Effector CD8-positive, alpha-beta T cell (primary cell): ENCODE data around the gene EIF4E1B.

ENCODE experiments used
- DNase-seq: peaks from one replicate; lab custom pipeline; 2025; lab: John Stamatoyannopoulos, UW

The EIF4E1B gene

DNA sequence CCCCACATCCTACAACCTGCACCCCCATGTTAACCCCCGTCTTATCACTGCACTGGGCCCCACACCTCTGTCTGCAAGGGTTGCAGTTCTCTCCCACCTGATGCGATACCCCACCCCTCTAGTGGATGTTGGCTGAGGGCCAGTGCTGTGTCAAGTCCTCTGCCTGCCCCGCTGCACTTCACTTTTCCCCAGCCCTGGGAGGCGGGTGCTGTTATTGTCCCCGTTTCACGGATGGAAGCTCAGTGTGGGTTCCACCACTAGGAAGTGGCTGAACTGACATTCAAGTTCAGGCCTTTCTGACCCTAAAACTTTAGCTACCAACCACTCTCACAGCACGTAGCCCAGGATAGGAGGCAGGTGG lies 3.6 kb upstream of the EIF4E1B start:
- no peak for DNase-seq

DNA sequence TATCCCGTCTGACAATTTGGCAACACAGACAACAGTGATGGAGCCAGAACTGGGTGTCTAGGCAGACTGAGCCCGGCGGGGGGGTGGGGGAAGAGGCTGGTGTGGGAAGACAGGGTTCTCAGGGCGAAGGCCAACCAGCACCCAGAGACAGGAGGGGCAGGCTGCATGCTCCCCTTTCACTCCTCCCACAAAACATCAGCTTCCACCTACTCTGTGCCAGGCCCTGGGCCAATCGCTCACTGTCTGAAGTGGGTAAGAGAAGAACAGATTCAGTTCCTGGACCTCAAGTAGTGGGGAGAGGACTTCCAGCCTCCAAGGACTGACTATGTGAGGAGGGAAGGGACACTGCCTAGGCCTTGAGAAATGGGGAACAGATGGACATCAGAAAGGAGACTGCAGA lies 2.9 kb upstream of the EIF4E1B start:
- DNase-seq = no peak

- DNase-seq = no peak
Measured at GRCh38 chr5:176628406-176629228, 1.9 kb upstream of the EIF4E1B start.

DNA sequence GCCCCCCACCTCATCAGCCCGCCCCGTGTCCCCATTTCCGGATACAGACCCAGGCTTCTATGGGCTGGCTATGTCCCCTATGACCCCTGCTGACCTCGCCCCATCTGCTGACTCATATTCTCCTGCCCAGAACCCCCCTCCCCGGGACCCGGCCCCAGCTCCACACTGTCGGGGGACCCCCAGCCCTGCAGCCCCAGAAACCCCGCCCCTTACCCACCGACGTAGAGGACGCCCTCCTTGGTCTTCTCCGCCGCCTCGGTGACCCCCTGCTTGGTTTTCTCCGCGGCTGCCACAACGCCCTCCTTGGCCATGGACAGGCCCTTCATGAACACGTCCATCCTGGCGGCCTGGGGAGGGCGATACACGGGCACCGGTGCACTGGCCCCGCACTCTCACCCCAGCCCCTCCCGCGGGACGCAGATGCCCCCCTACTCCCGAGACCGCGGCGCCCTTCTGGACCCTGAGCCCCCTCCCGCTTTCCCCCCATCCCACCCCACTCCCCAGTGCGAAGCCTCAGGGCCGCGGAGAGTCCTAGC lies 1.1 kb upstream of the EIF4E1B start:
- DNase-seq = no peak

GRCh38 chr5:176630681-176631222 lies 277 bp downstream of the EIF4E1B start:
- no peak for DNase-seq

DNA sequence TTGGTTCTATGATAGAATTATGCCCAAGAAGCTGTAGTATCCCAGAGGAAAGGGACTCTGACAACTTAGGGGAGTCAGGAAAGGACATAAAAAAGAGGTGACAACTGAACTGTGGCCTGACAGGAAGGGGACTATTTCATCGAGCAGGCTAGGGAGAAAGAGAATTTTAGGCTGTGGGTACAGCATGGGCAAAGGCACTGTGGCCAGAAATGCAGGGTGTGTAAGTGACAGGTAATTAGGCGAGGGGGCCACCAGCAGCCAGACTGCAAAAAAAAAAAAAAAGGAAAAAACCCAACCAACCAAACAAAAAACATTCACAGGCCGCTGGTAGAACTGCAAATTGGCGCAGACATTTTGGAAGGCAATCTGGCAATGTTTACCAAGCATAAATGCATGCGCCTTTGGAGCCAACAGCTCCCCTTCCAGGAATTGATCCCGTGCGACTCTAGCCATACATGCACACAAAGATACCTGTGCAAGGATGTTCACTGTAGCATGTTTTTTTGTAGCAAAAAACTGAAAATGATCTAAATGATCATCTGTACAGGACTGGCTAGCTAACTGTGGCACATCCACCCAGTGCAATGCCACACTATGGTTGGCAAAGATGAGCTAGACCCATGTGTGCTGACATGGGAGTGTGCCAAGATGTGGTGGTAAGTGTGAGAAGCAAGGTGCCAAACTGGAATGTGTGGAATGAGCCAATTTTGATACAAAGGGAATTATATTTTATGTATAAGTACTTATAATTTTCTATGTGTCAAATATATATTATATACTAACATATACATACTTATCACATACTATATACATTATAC lies 1.1 kb downstream of the EIF4E1B start:
- DNase-seq = no peak

GRCh38 chr5:176632745-176633144 lies 2.3 kb downstream of the EIF4E1B start:
- no peak for DNase-seq

DNA sequence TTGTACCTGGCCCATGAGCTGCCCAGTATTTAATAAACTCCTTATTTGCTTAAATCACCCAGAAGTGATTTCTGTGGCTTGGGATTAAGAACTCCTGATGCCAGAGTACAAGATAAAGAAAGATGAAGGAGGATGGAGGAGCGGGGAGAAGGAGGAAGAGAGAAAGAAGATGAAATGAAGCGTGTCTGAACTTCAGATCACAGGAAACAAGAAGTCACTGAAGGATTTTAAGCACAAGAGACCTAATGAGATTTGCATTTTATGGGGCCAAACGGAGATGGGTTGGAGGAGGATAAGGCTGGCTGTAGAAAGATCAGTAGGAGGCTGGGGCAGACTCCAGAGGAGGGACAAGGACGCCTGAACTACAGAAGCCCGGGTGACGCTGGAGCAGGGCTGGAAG lies 3.1 kb downstream of the EIF4E1B start:
- no peak for DNase-seq

DNA sequence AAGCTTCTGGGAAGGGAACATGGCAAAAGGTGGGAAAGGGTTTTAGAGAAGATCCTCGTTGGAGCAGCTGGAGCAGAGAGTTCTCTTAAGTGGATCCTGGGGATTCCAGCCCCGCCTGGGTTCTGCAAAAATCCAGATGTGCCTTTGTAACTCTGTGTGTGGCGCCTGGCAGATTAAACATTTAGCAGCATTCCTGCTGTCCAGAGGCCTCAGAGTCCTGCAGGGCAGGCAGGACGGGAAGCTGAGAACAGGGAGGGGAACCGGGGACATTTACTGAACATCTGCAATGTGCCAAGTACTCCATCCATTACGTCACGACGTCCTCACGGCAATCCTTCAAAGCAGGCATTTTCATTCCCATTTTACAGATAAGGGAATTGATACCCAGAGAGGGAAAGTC lies 6.0 kb downstream of the EIF4E1B start:
- DNase-seq = no peak

DNA sequence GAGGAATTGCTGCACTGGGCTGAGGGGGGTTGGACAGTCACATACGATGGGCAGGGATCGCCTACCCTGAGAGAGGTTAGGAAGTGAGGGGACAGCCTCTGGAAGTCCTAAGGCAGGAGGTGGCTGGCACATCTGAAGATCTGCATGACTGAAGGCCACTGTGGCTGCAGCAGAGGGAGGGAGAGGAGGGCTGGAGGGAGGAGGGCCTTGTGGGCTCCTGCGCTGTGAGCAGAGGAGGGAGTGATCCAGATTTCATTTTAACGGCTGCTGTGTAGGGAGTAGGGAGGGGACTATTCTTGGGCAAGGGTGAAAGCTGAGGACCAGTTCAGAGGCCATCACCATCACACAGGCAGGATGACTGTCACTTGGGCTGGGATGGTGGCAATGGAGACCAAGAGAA lies 7.1 kb downstream of the EIF4E1B start:
- no peak for DNase-seq

- no peak for DNase-seq
Measured at GRCh38 chr5:176638437-176638836, 8.0 kb downstream of the EIF4E1B start.

DNA sequence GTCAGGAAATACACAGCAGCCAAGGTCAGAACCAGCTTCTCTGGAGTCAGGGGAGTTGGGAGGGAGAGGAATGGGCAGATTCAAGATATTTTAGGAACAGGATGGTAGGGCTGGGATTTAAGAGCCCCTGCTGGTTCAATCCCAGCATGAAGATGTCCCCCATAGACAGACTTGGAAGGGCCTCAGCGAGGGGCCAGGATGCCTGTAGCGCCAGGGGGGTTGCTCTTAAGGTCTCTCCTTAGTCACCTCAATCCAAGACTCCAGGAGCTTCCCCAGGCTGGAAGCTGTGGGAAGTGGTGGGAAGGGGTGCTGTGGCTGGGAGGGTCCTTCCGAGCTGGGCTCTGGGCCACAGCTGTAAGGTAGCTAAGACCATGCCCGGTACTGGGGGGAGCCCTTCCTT lies 8.7 kb downstream of the EIF4E1B start:
- DNase-seq = no peak

DNA sequence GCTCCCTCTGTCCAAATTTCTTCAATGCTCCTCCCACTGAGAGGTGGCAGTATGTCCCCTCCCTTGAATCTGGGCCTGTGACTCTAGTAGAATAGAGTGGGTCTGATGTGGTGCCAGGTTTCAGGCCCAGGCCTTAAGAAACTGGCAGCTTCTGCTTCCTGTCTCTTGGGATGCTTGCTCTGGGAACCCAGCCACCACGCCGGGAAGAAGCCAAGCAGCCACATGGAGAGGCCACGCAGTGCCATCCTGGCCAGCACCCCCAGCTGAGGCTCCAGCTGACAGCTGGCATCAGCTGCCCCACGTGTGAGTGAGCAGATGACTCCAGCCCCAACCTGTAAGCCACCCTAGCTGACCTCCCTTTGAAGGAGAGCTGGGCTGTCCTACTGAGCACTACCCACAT lies 9.5 kb downstream of the EIF4E1B start:
- no peak for DNase-seq

- no peak for DNase-seq
Measured at GRCh38 chr5:176640616-176641015, 10.1 kb downstream of the EIF4E1B start.

GRCh38 chr5:176642675-176643490 lies 12.4 kb downstream of the EIF4E1B start:
- no peak for DNase-seq

GRCh38 chr5:176643491-176644219 lies 13.2 kb downstream of the EIF4E1B start:
- DNase-seq = no peak

- DNase-seq = no peak
Measured at GRCh38 chr5:176644294-176644693, 13.8 kb downstream of the EIF4E1B start.

GRCh38 chr5:176644878-176645670 lies 14.6 kb downstream of the EIF4E1B start:
- no peak for DNase-seq

DNA sequence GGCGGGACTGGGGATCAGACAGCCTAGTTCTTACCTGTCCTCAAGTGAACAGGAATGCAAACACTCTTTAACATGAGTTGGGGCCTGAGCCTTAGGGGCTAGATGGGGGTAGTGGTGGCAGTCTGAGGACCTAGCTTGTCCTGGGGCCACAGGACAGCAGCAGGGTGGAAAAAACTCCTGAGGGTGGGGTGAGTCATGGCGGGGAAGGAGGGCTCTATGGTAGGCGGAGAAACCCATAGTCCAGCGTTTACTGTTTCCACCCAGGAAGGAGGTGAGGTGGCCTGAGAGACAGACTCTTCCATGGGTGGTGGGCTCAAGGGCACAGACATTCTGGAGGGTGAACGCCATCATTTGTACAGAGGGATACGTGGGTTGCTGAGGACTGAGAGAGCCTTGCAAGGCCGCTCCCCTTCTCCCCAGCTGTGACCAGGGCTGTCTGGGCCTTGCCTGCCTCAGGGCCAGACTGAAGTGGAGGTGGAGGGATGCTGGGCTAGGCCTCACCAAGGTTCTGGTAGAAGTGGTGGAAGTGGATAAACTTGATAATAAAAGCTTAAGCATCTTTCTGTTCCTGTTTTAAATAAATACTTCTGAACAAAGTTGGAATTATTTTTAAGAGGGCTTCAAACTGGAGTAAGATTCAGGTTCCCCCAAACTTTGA lies 15.7 kb downstream of the EIF4E1B start:
- no peak for DNase-seq

DNA sequence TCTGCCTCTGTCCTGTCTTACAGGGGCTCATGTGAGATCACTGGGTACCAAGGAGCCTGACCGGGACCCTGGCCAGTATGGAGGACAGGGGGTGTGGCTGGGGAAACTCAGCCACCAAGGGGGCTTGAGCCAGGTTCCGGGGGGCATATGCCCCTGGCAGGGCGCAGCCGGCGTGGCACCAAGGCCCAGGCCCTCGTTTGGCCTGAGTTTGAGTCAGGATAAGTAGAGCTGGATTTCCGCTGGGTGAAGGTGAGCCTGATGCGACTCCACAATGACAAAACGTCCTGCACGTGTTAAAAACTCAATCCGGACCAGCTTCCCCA lies 16.2 kb downstream of the EIF4E1B start:
- no peak for DNase-seq
